Measurements from ENCODE around the gene RUFY4.

RUFY4 gene

GRCh38 chr2:218068721-218069334 is at the start of gene RUFY4:
RUFY4 (plus strand) TSS chr2:218069253; CDS start chr2:218070606, 1,353 bp downstream.
- peak; percentile 24 for DNase-seq (ENCODE audit: low read depth)
- TF ChIP-seq CTCF (IDR thresholded peaks at IDR 0.05; ENCODE audit: control insufficient read depth, insufficient read depth, low read depth, low read length, missing control alignments), result peak; percentile 80
- peak within 1 kb of the TSS; percentile 27 for H3K4me3 ChIP-seq (ENCODE audit: control insufficient read depth, low read depth, low read length)

GRCh38 chr2:218019411-218020060 is 49.5 kb upstream of the RUFY4 start:
- no peak for TF ChIP-seq CTCF (IDR thresholded peaks at IDR 0.05; ENCODE audit: control insufficient read depth, insufficient read depth, low read depth, low read length, missing control alignments)
- H3K4me3 ChIP-seq (ENCODE audit: control insufficient read depth, low read depth, low read length), result no peak overlapping the region
- DNase-seq (ENCODE audit: low read depth), result no peak

- no peak for TF ChIP-seq CTCF (IDR thresholded peaks at IDR 0.05; ENCODE audit: control insufficient read depth, insufficient read depth, low read depth, low read length, missing control alignments)
- DNase-seq (ENCODE audit: low read depth), result no peak
- no peak overlapping the region for H3K4me3 ChIP-seq (ENCODE audit: control insufficient read depth, low read depth, low read length)
These were observed 48.8 kb upstream of the RUFY4 start for GRCh38 chr2:218020281-218020680.

- DNase-seq (ENCODE audit: low read depth), result no peak
- no peak overlapping the region for H3K4me3 ChIP-seq (ENCODE audit: control insufficient read depth, low read depth, low read length)
- TF ChIP-seq CTCF (IDR thresholded peaks at IDR 0.05; ENCODE audit: control insufficient read depth, insufficient read depth, low read depth, low read length, missing control alignments), result no peak
These were observed 48.0 kb upstream of the RUFY4 start for GRCh38 chr2:218020966-218021535.

GRCh38 chr2:218021536-218022071 is 47.4 kb upstream of the RUFY4 start:
- TF ChIP-seq CTCF (IDR thresholded peaks at IDR 0.05; ENCODE audit: control insufficient read depth, insufficient read depth, low read depth, low read length, missing control alignments), result no peak
- DNase-seq (ENCODE audit: low read depth), result no peak
- H3K4me3 ChIP-seq (ENCODE audit: control insufficient read depth, low read depth, low read length), result no peak overlapping the region

GRCh38 chr2:218022131-218022850 is 46.8 kb upstream of the RUFY4 start:
- H3K4me3 ChIP-seq (ENCODE audit: control insufficient read depth, low read depth, low read length), result no peak overlapping the region
- no peak for TF ChIP-seq CTCF (IDR thresholded peaks at IDR 0.05; ENCODE audit: control insufficient read depth, insufficient read depth, low read depth, low read length, missing control alignments)
- DNase-seq (ENCODE audit: low read depth), result no peak
